Left ventricle myocardium inferior (tissue), 1 donor: Measurements from ENCODE around the gene C5. TPM values are rescaled to one million over a fixed set of nuclear protein-coding genes. Genes with fewer than 3 reads are reported as not detected.
"Not testable (repeated sequence)": the region's sequence is repeated elsewhere in the genome, so short reads cannot be mapped to it uniquely, and the experiment has no call there.

ENCODE experiments used
- DNase-seq: peaks from one replicate; pipeline ENCODE4 v3.0.0-alpha.2; 2020
- H3K27ac ChIP-seq: fragments of 200-600 bp; replicated peaks from 2 replicates; pipeline ENCODE4 v1.8.0; 2021
- H3K27me3 ChIP-seq: fragments of 200-600 bp; 2 replicates; pipeline ENCODE4 v1.8.0; 2021; ENCODE audit warnings: low read depth
- H3K36me3 ChIP-seq: fragments of 200-600 bp; 2 replicates; pipeline ENCODE4 v1.8.0; 2021
- H3K4me1 ChIP-seq: fragments of 200-600 bp; 2 replicates; pipeline ENCODE4 v1.8.0; 2021
- H3K4me3 ChIP-seq: fragments of 200-600 bp; 2 replicates; pipeline ENCODE4 v1.8.0; 2021; ENCODE audit warnings: mild to moderate bottlenecking, moderate library complexity
- H3K9me3 ChIP-seq: fragments of 200-600 bp; replicated peaks from 2 replicates; pipeline ENCODE4 v1.8.0; 2021
- CTCF ChIP-seq: fragments of 200-600 bp; IDR thresholded peaks from 2 replicates; pipeline ENCODE4 v1.8.0; 2021; ENCODE audit warnings: antibody characterized with exemption, mild to moderate bottlenecking, borderline replicate concordance
- intact Hi-C: fragments of 100-400 bp; cut with micrococcal nuclease; formaldehyde crosslinking; loops from one replicate; pipeline ENCODE4 v1.11.0; 2022
- total RNA-seq: library from RNA; stranded (reverse); fragmentation: NEBNext Ultra II Directional; extraction: Animal tissue kit (Norgen Biotek cat#: 25700); gene quantifications from one replicate; pipeline ENCODE4 v1.2.1, GENCODE V29; 2021
- donor health status: DM: no; HTN: yes; CAD: no; lungs with severe emphysema.

C5 gene
- total RNA-seq, 1 donor from 2014 or later = 0.63 TPM

GRCh38 chr9:120978987-120979386, 71.1 kb downstream of the C5 start:
- Histone ChIP-seq H3K4me1 (no peaks in the 10 kb centered on the region), H3K27ac (no peak overlapping the region), H3K9me3 (no peaks in the 10 kb centered on the region), H3K27me3 (no peaks in the 10 kb centered on the region), H3K36me3 (no peaks in the 10 kb centered on the region), H3K4me3 (no peak overlapping the region)
- intact Hi-C loops = no loop called here
- no peak for TF ChIP-seq CTCF
- DNase-seq = no peak

GRCh38 chr9:120977321-120977720, 72.8 kb downstream of the C5 start:
- TF ChIP-seq CTCF = no peak
- Histone ChIP-seq H3K27me3 (no peaks in the 10 kb centered on the region), H3K9me3 (no peaks in the 10 kb centered on the region), H3K4me3 (no peak overlapping the region), H3K4me1 (no peaks in the 10 kb centered on the region), H3K27ac (no peak overlapping the region), H3K36me3 (no peaks in the 10 kb centered on the region)
- no peak for DNase-seq
- intact Hi-C loops = no loop called here

DNA sequence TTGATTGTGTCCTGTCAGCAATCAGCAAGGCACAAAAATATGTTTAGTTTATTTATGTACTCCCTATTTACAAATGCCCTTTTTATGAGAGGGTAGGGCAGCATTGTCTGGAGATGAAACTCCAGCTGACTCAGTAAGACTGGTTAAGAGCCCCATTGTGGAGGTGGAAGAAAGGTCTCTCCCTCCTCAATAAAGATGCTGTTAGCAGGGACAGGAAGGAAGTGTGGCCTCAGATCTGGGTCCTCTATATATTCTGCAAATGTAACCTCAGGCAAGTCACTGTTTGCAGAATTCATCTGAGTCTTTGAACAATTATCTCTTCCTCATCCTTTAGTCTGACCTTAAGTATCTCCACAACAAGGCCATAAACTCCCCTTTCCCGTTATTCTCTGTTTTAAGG, 75.2 kb downstream of the C5 start:
- TF ChIP-seq CTCF = no peak
- intact Hi-C loops = no loop called here
- Histone ChIP-seq H3K9me3 (no peaks in the 10 kb centered on the region), H3K36me3 (no peaks in the 10 kb centered on the region), H3K4me1 (no peaks in the 10 kb centered on the region), H3K27ac (no peak overlapping the region), H3K27me3 (no peaks in the 10 kb centered on the region), H3K4me3 (no peak overlapping the region)
- no peak for DNase-seq

- no peaks in the 10 kb centered on the region for H3K36me3 ChIP-seq
- no peaks in the 10 kb centered on the region for H3K27me3 ChIP-seq
- H3K4me1 ChIP-seq = no peaks in the 10 kb centered on the region
- intact Hi-C loops = no loop called here
- no peaks in the 10 kb centered on the region for H3K9me3 ChIP-seq
- TF ChIP-seq CTCF = no peak
- no peak overlapping the region for H3K27ac ChIP-seq
- DNase-seq = no peak
- no peak overlapping the region for H3K4me3 ChIP-seq
These were observed 75.9 kb downstream of the C5 start for GRCh38 chr9:120974181-120974580.

- no peak for DNase-seq
- H3K27ac ChIP-seq = no peak overlapping the region
- no peak overlapping the region for H3K4me3 ChIP-seq
- H3K9me3 ChIP-seq = no peaks in the 10 kb centered on the region
- H3K36me3 ChIP-seq = no peaks in the 10 kb centered on the region
- no peak for TF ChIP-seq CTCF
- H3K27me3 ChIP-seq = no peaks in the 10 kb centered on the region
- intact Hi-C loops = no loop called here
- H3K4me1 ChIP-seq = no peaks in the 10 kb centered on the region
These were observed 78.1 kb downstream of the C5 start for GRCh38 chr9:120971938-120972337.

DNA sequence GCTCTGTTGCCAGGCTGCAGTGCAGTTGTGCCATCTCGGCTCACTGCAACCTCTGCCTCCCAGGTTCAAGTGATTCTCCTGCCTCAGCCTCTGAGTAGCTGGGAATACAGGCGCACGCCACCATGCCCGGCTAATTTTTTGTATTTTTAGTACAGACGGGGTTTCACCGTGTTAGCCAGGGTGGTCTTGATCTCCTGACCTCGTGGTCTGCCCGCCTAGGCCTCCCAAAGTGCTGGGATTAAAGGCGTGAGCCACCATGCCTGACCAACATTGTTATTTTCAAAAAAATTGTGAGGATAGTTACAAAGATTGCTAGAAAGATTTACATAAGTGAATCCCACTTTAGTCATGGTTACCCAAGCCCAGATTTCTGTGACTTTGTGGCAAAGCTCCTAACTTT, 78.6 kb downstream of the C5 start:
- H3K4me1 ChIP-seq, intact Hi-C loops, DNase-seq: not testable (repeated sequence)

More for the DNA sequence above, 78.6 kb downstream of the C5 start:
- H3K4me3 ChIP-seq, H3K27me3 ChIP-seq, H3K9me3 ChIP-seq, H3K36me3 ChIP-seq, H3K27ac ChIP-seq: not testable (repeated sequence)
